ENCODE data around the gene SORCS2.

DNA sequence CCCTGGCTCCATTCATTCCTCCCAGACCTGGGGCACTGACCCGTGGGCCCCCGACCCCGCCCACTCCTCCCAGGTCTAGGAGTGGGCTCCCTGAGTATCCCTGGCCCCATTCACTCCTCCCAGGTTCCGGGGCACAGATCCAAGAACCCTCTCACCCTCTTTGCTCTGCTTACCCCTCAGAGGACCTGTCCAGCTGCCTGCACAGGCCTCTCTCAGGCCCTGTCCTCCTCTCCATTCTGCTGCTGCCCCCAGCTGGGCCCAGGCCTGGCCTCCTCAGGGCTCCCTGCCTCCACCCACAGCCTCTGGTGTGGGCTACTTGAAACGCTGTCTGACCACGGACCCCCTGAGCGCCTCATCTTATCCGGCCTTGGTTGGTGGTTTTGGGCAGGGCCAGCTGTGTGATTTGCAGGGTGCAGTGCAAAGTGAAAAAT lies 460.1 kb downstream of the SORCS2 start:
- no peak for TF ChIP-seq NR2F1 (CRISPR knock-in tag; IDR thresholded peaks at IDR 0.05)
- TF ChIP-seq, protein P1, sequence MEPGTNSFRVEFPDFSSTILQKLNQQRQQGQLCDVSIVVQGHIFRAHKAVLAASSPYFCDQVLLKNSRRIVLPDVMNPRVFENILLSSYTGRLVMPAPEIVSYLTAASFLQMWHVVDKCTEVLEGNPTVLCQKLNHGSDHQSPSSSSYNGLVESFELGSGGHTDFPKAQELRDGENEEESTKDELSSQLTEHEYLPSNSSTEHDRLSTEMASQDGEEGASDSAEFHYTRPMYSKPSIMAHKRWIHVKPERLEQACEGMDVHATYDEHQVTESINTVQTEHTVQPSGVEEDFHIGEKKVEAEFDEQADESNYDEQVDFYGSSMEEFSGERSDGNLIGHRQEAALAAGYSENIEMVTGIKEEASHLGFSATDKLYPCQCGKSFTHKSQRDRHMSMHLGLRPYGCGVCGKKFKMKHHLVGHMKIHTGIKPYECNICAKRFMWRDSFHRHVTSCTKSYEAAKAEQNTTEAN (CRISPR knock-in tag; conservative IDR thresholded peaks at IDR 0.05), result no peak
- TF ChIP-seq YEATS2 (CRISPR knock-in tag; IDR thresholded peaks at IDR 0.05; ENCODE audit: borderline replicate concordance), result no peak
